GM08714 (cell line): Measurements from ENCODE around the gene ID2.
"Not testable (repeated sequence)": the region's sequence is repeated elsewhere in the genome, so short reads cannot be mapped to it uniquely, and the experiment has no call there.

ENCODE experiments used
- H3K4me3 ChIP-seq: fragments of 200-500 bp; sonication (Bioruptor generic); 2 replicates; pipeline ENCODE4 v1.5.1; 2014; ENCODE audit warnings: mild to moderate bottlenecking, low read length, inconsistent platforms
- ZNF274 ChIP-seq: IDR thresholded peaks from 2 replicates; pipeline ENCODE4 v1.6.1; 2012; ENCODE audit warnings: mild to moderate bottlenecking, low read depth, low read length

Gene ID2

GRCh38 chr2:8701681-8702379, 20.0 kb downstream of the ID2 start:
- no peak overlapping the region for H3K4me3 ChIP-seq
- TF ChIP-seq ZNF274 = no peak

- no peak for TF ChIP-seq ZNF274
- no peak overlapping the region for H3K4me3 ChIP-seq
Observed at GRCh38 chr2:8704906-8705305, 23.1 kb downstream of the ID2 start.

GRCh38 chr2:8709611-8710010, 27.8 kb downstream of the ID2 start:
- no peak overlapping the region for H3K4me3 ChIP-seq
- TF ChIP-seq ZNF274 = no peak

- TF ChIP-seq ZNF274 = no peak
- no peak overlapping the region for H3K4me3 ChIP-seq
Observed at GRCh38 chr2:8710951-8711350, 29.1 kb downstream of the ID2 start.

GRCh38 chr2:8714283-8714682, 32.4 kb downstream of the ID2 start:
- no peak for TF ChIP-seq ZNF274
- no peak overlapping the region for H3K4me3 ChIP-seq

- H3K4me3 ChIP-seq = no peak overlapping the region
- no peak for TF ChIP-seq ZNF274
Observed at GRCh38 chr2:8714971-8715370, 33.1 kb downstream of the ID2 start.

GRCh38 chr2:8719528-8719927, 37.7 kb downstream of the ID2 start:
- no peak for TF ChIP-seq ZNF274
- no peak overlapping the region for H3K4me3 ChIP-seq

GRCh38 chr2:8720741-8721140, 38.9 kb downstream of the ID2 start:
- no peak overlapping the region for H3K4me3 ChIP-seq
- TF ChIP-seq ZNF274 = no peak

- no peak for TF ChIP-seq ZNF274
- H3K4me3 ChIP-seq = no peak overlapping the region
Observed at GRCh38 chr2:8721410-8721809, 39.6 kb downstream of the ID2 start.

- TF ChIP-seq ZNF274 = no peak
- H3K4me3 ChIP-seq = no peak overlapping the region
Observed at GRCh38 chr2:8722986-8723385, 41.1 kb downstream of the ID2 start.

- H3K4me3 ChIP-seq = no peak overlapping the region
- no peak for TF ChIP-seq ZNF274
Observed at GRCh38 chr2:8725838-8726237, 44.0 kb downstream of the ID2 start.

GRCh38 chr2:8728305-8729015, 46.6 kb downstream of the ID2 start:
- TF ChIP-seq ZNF274 = no peak
- H3K4me3 ChIP-seq = no peak overlapping the region

- not testable (repeated sequence) for H3K4me3 ChIP-seq
Observed at GRCh38 chr2:8729101-8729500, 47.2 kb downstream of the ID2 start.

- no peak overlapping the region for H3K4me3 ChIP-seq
- TF ChIP-seq ZNF274 = no peak
Observed at GRCh38 chr2:8729939-8730338, 48.1 kb downstream of the ID2 start.

GRCh38 chr2:8732601-8733000, 50.7 kb downstream of the ID2 start:
- no peak for TF ChIP-seq ZNF274
- H3K4me3 ChIP-seq = no peak overlapping the region
